HepG2 (cell line): ENCODE measurements around the gene HLF. TPM values are rescaled to one million over a fixed set of nuclear protein-coding genes. Genes with fewer than 3 reads are reported as not detected.

Experiments used
- ARNT ChIP-seq: fragments of 450-650 bp; IDR thresholded peaks from 2 replicates; pipeline ENCODE4 v1.6.1; 2017
- DDIT3 ChIP-seq: sonication (generic); formaldehyde crosslinking; IDR thresholded peaks from 2 replicates; pipeline ENCODE4 v1.4.0; 2020; ENCODE audit warnings: mild to moderate bottlenecking, missing genetic modification reagents
- E2F1 ChIP-seq: sonication (generic); formaldehyde crosslinking; IDR thresholded peaks from 2 replicates; pipeline ENCODE4 v1.5.0; 2020; ENCODE audit warnings: missing genetic modification reagents
- EHMT2 ChIP-seq: fragments of 200-600 bp; sonication (generic); IDR thresholded peaks from 2 replicates; pipeline ENCODE4 v1.7.0; 2017; ENCODE audit warnings: antibody characterized with exemption, low read depth, low read length, borderline replicate concordance
- ESRRA ChIP-seq: sonication (generic); formaldehyde crosslinking; IDR thresholded peaks from 2 replicates; pipeline ENCODE4 v1.5.1; 2020; ENCODE audit warnings: mild to moderate bottlenecking, low read depth, missing genetic modification reagents
- FOXK1 ChIP-seq: sonication (generic); formaldehyde crosslinking; IDR thresholded peaks from 2 replicates; pipeline ENCODE4 v1.4.0; 2020; ENCODE audit warnings: low read depth, missing genetic modification reagents, borderline replicate concordance
- MAFK ChIP-seq, 2 experiments: IDR thresholded peaks in 1 of 2; conservative IDR thresholded peaks in 1 of 2; 2 replicates each; pipeline ENCODE4 v1.6.1; 2011; ENCODE audit warnings: improper control_type of control experiment in 2 of 2, low read length in 2 of 2
- MIXL1 ChIP-seq: IDR thresholded peaks from 2 replicates; pipeline ENCODE4 v1.6.1; 2016
- MNT ChIP-seq: fragments of 450-650 bp; IDR thresholded peaks from 2 replicates; pipeline ENCODE4 v1.6.1; 2016
- MYNN ChIP-seq: sonication (generic); formaldehyde crosslinking; IDR thresholded peaks from 2 replicates; pipeline ENCODE4 v1.4.0; 2020; ENCODE audit warnings: mild to moderate bottlenecking, low read depth, missing genetic modification reagents
- POLR2AphosphoS2 ChIP-seq: IDR thresholded peaks from 2 replicates; pipeline ENCODE4 v1.6.1; 2011; ENCODE audit warnings: low read depth, low read length, improper control_type of control experiment
- RELA ChIP-seq: sonication (generic); formaldehyde crosslinking; IDR thresholded peaks from 2 replicates; pipeline ENCODE4 v1.4.0; 2020; ENCODE audit warnings: missing genetic modification reagents
- SAP130 ChIP-seq: IDR thresholded peaks from 2 replicates; pipeline ENCODE4 v1.6.1; 2016; ENCODE audit warnings: low read depth
- U2AF1 ChIP-seq: fragments of 200-400 bp; formaldehyde crosslinking; optimal IDR thresholded peaks from 2 replicates; pipeline ENCODE3; 2017; ENCODE audit warnings: mild to moderate bottlenecking, low read depth, low read length
- ZBTB49 ChIP-seq: sonication (generic); formaldehyde crosslinking; IDR thresholded peaks from 2 replicates; pipeline ENCODE4 v1.4.0; 2020; ENCODE audit warnings: missing genetic modification reagents, borderline replicate concordance
- ZC3H13 ChIP-seq: sonication (generic); formaldehyde crosslinking; IDR thresholded peaks from 2 replicates; pipeline ENCODE4 v1.8.1; 2023; ENCODE audit warnings: mild to moderate bottlenecking, missing genetic modification reagents, moderate library complexity
- ZNF138 ChIP-seq: sonication (generic); formaldehyde crosslinking; IDR thresholded peaks from 2 replicates; pipeline ENCODE4 v1.5.0; 2020; ENCODE audit warnings: mild to moderate bottlenecking, low read depth, missing genetic modification reagents
- ZNF788 ChIP-seq: sonication (generic); formaldehyde crosslinking; IDR thresholded peaks from 2 replicates; pipeline ENCODE4 v1.5.0; 2020; ENCODE audit warnings: mild to moderate bottlenecking, missing genetic modification reagents, borderline replicate concordance
- polyA plus RNA-seq, 8 experiments: library from polyadenylated mRNA; depleted of rRNA in 3 of 8; stranded (reverse) in 7 of 8; unstranded in 1 of 8; fragments of >200 nt; fragmentation: Illumina TruSeq in 4 of 8; extraction: Trizol in 4 of 8; gene quantifications; 2 replicates each; pipeline versions ENCODE4 v1.2.1 to v1.2.3, GENCODE V29; 2011 to 2016; ENCODE audit warnings: low read depth in 4 of 8, missing spikeins in 1 of 8, mixed read lengths in 1 of 8; ENCODE audit not compliant: insufficient read depth in 1 of 8
- total RNA-seq, 5 experiments: library from RNA; depleted of rRNA; stranded (reverse); fragments of >200 nt; fragmentation: Illumina TruSeq; extraction: Trizol; gene quantifications; 2 replicates each; pipeline ENCODE4 v1.2.3, GENCODE V29; 2016; ENCODE audit warnings: low read depth in 1 of 5
- TF ChIP-seq, protein P1 (sequence below): sonication (generic); formaldehyde crosslinking; IDR thresholded peaks from 2 replicates; pipeline ENCODE4 v1.9.0; 2022; ENCODE audit warnings: low read depth, missing genetic modification reagents
- TF ChIP-seq, protein P2 (sequence below): sonication (generic); formaldehyde crosslinking; IDR thresholded peaks from 2 replicates; pipeline ENCODE4 v1.8.0; 2022; ENCODE audit warnings: low read depth, missing genetic modification reagents

HLF gene
- total and polyA plus RNA-seq, 2 of the 13 experiments (the other 11 are each of a cell fraction or from before 2014, with no cell fraction given) = 202 to 346 TPM

DNA sequence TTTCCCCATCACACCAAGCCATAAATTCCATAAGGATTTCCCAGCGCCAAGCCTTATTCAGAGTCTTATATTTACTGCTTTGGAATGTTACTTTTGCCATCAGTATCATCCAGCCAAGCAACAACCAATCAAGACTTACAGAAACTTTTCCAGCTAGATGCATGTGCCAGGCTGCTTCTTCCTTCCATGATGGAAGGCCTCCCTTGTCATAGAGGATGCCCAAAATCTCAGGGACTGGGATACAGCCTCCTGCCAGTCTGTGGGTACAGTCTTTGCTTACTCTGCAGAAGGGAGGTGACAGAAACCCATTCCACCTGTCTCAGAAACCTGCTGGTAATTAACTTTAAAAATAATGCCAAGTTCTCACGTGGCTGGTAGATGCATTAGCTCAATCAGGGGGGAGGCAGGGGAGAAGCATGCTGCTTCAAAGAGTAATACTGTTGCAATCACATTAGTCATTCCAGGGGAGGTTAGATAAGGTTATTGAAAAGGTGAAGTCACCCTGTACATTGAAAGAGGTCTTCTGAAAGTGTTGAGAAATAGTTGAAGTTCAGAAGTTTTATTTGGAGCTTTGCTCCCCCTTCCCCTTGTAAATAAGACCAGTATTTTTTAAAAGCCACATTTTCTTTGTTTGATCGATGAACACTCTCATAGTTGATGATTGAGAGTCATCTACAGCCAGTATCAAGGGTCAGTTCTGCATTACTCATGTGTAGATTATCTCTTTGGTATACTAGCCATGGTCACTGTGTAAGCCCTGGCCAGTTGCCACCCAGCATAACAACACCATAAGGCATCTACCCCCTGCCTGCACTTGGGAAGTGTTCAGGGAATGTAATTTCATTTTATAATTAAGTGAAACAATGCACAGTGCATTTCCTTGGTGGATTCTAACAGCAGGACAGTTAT, 22.2 kb downstream of the HLF start (continued):
- no peak for TF ChIP-seq ZBTB49 (CRISPR knock-in tag)
- TF ChIP-seq E2F1 (CRISPR knock-in tag) = peak; percentile 62; the same call in 1 of the 2 replicates
- TF ChIP-seq, protein P1, sequence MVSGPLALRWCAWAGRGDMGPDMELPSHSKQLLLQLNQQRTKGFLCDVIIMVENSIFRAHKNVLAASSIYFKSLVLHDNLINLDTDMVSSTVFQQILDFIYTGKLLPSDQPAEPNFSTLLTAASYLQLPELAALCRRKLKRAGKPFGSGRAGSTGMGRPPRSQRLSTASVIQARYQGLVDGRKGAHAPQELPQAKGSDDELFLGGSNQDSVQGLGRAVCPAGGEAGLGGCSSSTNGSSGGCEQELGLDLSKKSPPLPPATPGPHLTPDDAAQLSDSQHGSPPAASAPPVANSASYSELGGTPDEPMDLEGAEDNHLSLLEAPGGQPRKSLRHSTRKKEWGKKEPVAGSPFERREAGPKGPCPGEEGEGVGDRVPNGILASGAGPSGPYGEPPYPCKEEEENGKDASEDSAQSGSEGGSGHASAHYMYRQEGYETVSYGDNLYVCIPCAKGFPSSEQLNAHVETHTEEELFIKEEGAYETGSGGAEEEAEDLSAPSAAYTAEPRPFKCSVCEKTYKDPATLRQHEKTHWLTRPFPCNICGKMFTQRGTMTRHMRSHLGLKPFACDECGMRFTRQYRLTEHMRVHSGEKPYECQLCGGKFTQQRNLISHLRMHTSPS (CRISPR knock-in tag) = peak; percentile 77
- 0 out of 2 replicates have a peak, but pooled peaks have one; percentile 77 for TF ChIP-seq ZNF788 (CRISPR knock-in tag)
- TF ChIP-seq MYNN (CRISPR knock-in tag) = 0 out of 2 replicates have a peak, but pooled peaks have one; percentile 64
- TF ChIP-seq MIXL1 (CRISPR knock-in tag) = peak; percentile 99
- TF ChIP-seq SAP130 = peak; percentile 96
- TF ChIP-seq FOXK1 (CRISPR knock-in tag) = peak; percentile 95
- peak; percentile 52; the same call in 1 of the 2 replicates for TF ChIP-seq ESRRA (CRISPR knock-in tag)
- TF ChIP-seq EHMT2 = peak; percentile 68; the same call in 1 of the 2 replicates
- TF ChIP-seq DDIT3 (CRISPR knock-in tag) = peak; percentile 80; the same call in 1 of the 2 replicates
- no peak for TF ChIP-seq ARNT
- peak; percentile 5 to 8; a peak in 2 of 4 replicates for TF ChIP-seq MAFK (conservative IDR thresholded peaks at IDR 0.05 in 1 of 2, IDR thresholded peaks at IDR 0.05 in 1 of 2; ENCODE audit: low read length in 2 of 2)
- TF ChIP-seq ZNF138 = no peak
- no peak for TF ChIP-seq RELA (CRISPR knock-in tag)
- peak; percentile 80 for TF ChIP-seq U2AF1
- TF ChIP-seq, protein P2, sequence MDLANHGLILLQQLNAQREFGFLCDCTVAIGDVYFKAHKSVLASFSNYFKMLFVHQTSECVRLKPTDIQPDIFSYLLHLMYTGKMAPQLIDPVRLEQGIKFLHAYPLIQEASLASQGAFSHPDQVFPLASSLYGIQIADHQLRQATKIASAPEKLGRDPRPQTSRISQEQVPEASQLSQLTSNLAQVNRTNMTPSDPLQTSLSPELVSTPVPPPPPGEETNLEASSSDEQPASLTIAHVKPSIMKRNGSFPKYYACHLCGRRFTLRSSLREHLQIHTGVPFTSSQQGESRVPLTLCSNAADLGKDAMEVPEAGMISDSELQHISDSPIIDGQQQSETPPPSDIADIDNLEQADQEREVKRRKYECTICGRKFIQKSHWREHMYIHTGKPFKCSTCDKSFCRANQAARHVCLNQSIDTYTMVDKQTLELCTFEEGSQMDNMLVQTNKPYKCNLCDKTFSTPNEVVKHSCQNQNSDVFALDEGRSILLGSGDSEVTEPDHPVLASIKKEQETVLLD = peak; percentile 58; the same call in 1 of the 2 replicates
- TF ChIP-seq POLR2AphosphoS2 = 0 out of 2 replicates have a peak, but pooled peaks have one; percentile 45
- TF ChIP-seq ZC3H13 (CRISPR knock-in tag) = peak; percentile 68; the same call in 1 of the 2 replicates
- TF ChIP-seq MNT = peak; percentile 85
